OCI-LY7 (cell line): Measurements from ENCODE around the gene GOLT1A.

ENCODE experiments used
- CTCF ChIP-seq: fragments of 200-600 bp; sonication (generic); conservative IDR thresholded peaks from 2 replicates; pipeline ENCODE4 v1.5.1; 2014; ENCODE audit warnings: mild to moderate bottlenecking, antibody characterized with exemption, low read length, moderate library complexity, mixed read lengths
- EZH2phosphoT487 ChIP-seq: fragments of 200-600 bp; sonication (generic); IDR thresholded peaks from 2 replicates; pipeline ENCODE4 v1.6.1; 2018; ENCODE audit warnings: low read depth, borderline replicate concordance, mild to moderate bottlenecking, mixed run types, antibody characterized with exemption, low read length, moderate library complexity, mixed read lengths

- no peak for TF ChIP-seq CTCF
- no peak for TF ChIP-seq EZH2phosphoT487
Measured at GRCh38 chr1:204149107-204149506, 64.7 kb downstream of the GOLT1A start.
